Endothelial cell of umbilical vein (primary cell): Measurements from ENCODE around the gene POU3F1. TPM values are rescaled to one million over a fixed set of nuclear protein-coding genes. Genes with fewer than 3 reads are reported as not detected.

Experiments used
- BruUV-seq: library from RNA; stranded (reverse); fragments of 400-500 nt; replicated peaks from 2 replicates; lab custom pipeline; 2021; lab: Mats Ljungman, UMichigan
- CTCF ChIA-PET: fragments of 300-600, 350-600 bp; sonication (Branson Sonifier 250); formaldehyde crosslinking; loops from one replicate; lab custom pipeline; 2021; ENCODE audit warnings: antibody characterized with exemption, inconsistent platforms; lab: Charles Lee
- POLR2A ChIA-PET: fragments of 300-600, 350-600 bp; sonication (Branson Sonifier 250); formaldehyde crosslinking; loops from one replicate; lab custom pipeline; 2021; ENCODE audit warnings: antibody characterized with exemption, inconsistent platforms; lab: Charles Lee
- DNase-seq: peaks from one replicate; pipeline ENCODE4 v3.0.0-alpha.2; 2011; ENCODE audit warnings: low read depth, low spot score
- FAIRE-seq: peaks from 2 replicates; lab custom pipeline; 2011; peaks lifted over from hg19 to GRCh38; lab: Jason Lieb, UNC
- H2AFZ ChIP-seq: 2 replicates; pipeline ENCODE4 v1.6.0; 2012; ENCODE audit warnings: low read depth, low read length, control low read depth, inconsistent platforms
- H3K27ac ChIP-seq: 2 replicates; pipeline ENCODE4 v1.5.1; 2011; ENCODE audit warnings: low read depth, mild to moderate bottlenecking, control low read depth, low read length, moderate library complexity; ENCODE audit not compliant: insufficient read depth
- H3K27me3 ChIP-seq, 2 experiments: 2 replicates each; pipeline versions ENCODE4 v1.6.0 to v1.6.1; 2011; ENCODE audit warnings: low read length in 2 of 2, mixed read lengths in 1 of 2; ENCODE audit not compliant: control insufficient read depth in 2 of 2, insufficient read depth in 2 of 2
- H3K36me3 ChIP-seq, 2 experiments: 2 replicates in 1 of 2; 3 replicates in 1 of 2; pipeline ENCODE4 v1.5.1; 2011; ENCODE audit warnings: low read length in 2 of 2, mild to moderate bottlenecking in 1 of 2, moderate library complexity in 1 of 2; ENCODE audit not compliant: control insufficient read depth in 2 of 2, insufficient read depth in 2 of 2; ENCODE audit errors: extremely low read depth in 1 of 2
- H3K4me1 ChIP-seq: 3 replicates; pipeline ENCODE4 v1.5.1; 2011; ENCODE audit warnings: mild to moderate bottlenecking, low read length; ENCODE audit not compliant: control insufficient read depth, insufficient read depth; ENCODE audit errors: extremely low read depth
- H3K4me2 ChIP-seq: 2 replicates; pipeline ENCODE4 v1.6.1; 2011; ENCODE audit warnings: low read length, control low read depth, mixed read lengths; ENCODE audit not compliant: insufficient read depth
- H3K4me3 ChIP-seq, 3 experiments: fragments of 200-600 bp in 1 of 3; sonication (generic), shearing (Covaris generic) in 1 of 3; replicated peaks in 1 of 3; 2 replicates each; pipeline ENCODE4 v1.5.1; 2011 to 2016; ENCODE audit warnings: control low read depth in 3 of 3, low read length in 3 of 3, mild to moderate bottlenecking in 2 of 3, inconsistent platforms in 1 of 3, low read depth in 1 of 3, moderate library complexity in 1 of 3; ENCODE audit not compliant: insufficient read depth in 1 of 3
- H3K79me2 ChIP-seq: 2 replicates; pipeline ENCODE4 v1.6.0; 2012; ENCODE audit warnings: low read length, inconsistent platforms; ENCODE audit not compliant: control insufficient read depth, insufficient read depth
- H3K9ac ChIP-seq: replicated peaks from 2 replicates; pipeline ENCODE3; 2011; ENCODE audit warnings: low read length, control low read depth; ENCODE audit not compliant: insufficient read depth; ENCODE audit errors: extremely low read depth
- H3K9me1 ChIP-seq: replicated peaks from 3 replicates; pipeline ENCODE4 v1.6.0; 2011; ENCODE audit warnings: mild to moderate bottlenecking, low read length; ENCODE audit not compliant: control insufficient read depth, insufficient read depth; ENCODE audit errors: extremely low read depth
- H3K9me3 ChIP-seq: replicated peaks from 2 replicates; pipeline ENCODE4 v1.5.1; 2012; ENCODE audit warnings: low read length, inconsistent platforms; ENCODE audit not compliant: control insufficient read depth, insufficient read depth
- H4K20me1 ChIP-seq: replicated peaks from 2 replicates; pipeline ENCODE3; 2011; ENCODE audit warnings: mild to moderate bottlenecking, low read length; ENCODE audit not compliant: control insufficient read depth, insufficient read depth; ENCODE audit errors: extremely low read depth
- EZH2 ChIP-seq: IDR thresholded peaks from 2 replicates; pipeline ENCODE4 v1.6.1; 2012; ENCODE audit warnings: borderline replicate concordance, low read depth, mild to moderate bottlenecking, moderate library complexity, low read length, inconsistent platforms; ENCODE audit not compliant: severe bottlenecking
- FOS ChIP-seq: IDR thresholded peaks from 2 replicates; pipeline ENCODE4 v1.6.1; 2011; ENCODE audit warnings: mild to moderate bottlenecking, low read length, moderate library complexity, borderline replicate concordance; ENCODE audit not compliant: insufficient read depth
- GATA2 ChIP-seq: IDR thresholded peaks from 2 replicates; pipeline ENCODE4 v1.7.0; 2011; ENCODE audit warnings: low read depth, mild to moderate bottlenecking, moderate library complexity, mixed read lengths, low read length; ENCODE audit not compliant: insufficient read length, insufficient read depth
- JUN ChIP-seq: IDR thresholded peaks from 2 replicates; pipeline ENCODE4 v1.6.1; 2011; ENCODE audit warnings: borderline replicate concordance, low read depth; ENCODE audit not compliant: insufficient read length, insufficient read depth
- MYC ChIP-seq: IDR thresholded peaks from one replicate; pipeline ENCODE4 v1.6.1; 2011; ENCODE audit warnings: mild to moderate bottlenecking, low read depth, low read length
- POLR2A ChIP-seq: IDR thresholded peaks from 2 replicates; pipeline ENCODE4 v1.6.1; 2012; ENCODE audit warnings: low read depth, mild to moderate bottlenecking, control low read depth, low read length
- dilution Hi-C: fragments of 300-500 bp; cut with MboI; formaldehyde crosslinking; loops from one replicate; pipeline ENCODE4 v1.15.0; 2019; ENCODE audit warnings: low sequenced_read_pairs; ENCODE audit not compliant: extremely low pct_ligation_motif_present
- intact Hi-C: fragments of 100-400 bp; cut with micrococcal nuclease; formaldehyde crosslinking; loops from one replicate; pipeline ENCODE4 v1.10.0; 2022
- polyA plus RNA-seq, 4 experiments: library from polyadenylated mRNA; depleted of rRNA in 3 of 4; stranded (reverse) in 3 of 4; unstranded in 1 of 4; fragments of >200 nt; gene quantifications; 2 replicates each; pipeline versions ENCODE4 v1.2.1 to v1.2.3, GENCODE V29; 2011 to 2012; ENCODE audit warnings: missing spikeins in 1 of 4
- total RNA-seq: library from RNA; stranded (reverse); gene quantifications from 2 replicates; pipeline ENCODE4 v1.2.3, GENCODE V29; 2021
- TF ChIP-seq, protein P1 (sequence below): IDR thresholded peaks from 2 replicates; pipeline ENCODE4 v1.6.1; 2011; ENCODE audit not compliant: insufficient read depth, insufficient read length
- TF ChIP-seq, protein P2 (sequence below), 2 donors: IDR thresholded peaks; 1 replicate in 1 of 2; 2 replicates in 1 of 2; pipeline ENCODE4 v1.5.1; 2011; ENCODE audit warnings: low read length in 2 of 2, mild to moderate bottlenecking in 2 of 2, moderate library complexity in 2 of 2, control low read depth in 1 of 2, inconsistent platforms in 1 of 2, low read depth in 1 of 2; ENCODE audit not compliant: insufficient read depth in 1 of 2; ENCODE audit errors: extremely low read depth in 1 of 2

Gene POU3F1
- total and polyA plus RNA-seq, 2 donors (not counting 3 experiments of a cell fraction or from before 2014, with no cell fraction given) = not detected

- Histone ChIP-seq H3K9me1 (no peaks in the 10 kb centered on the region), H2AFZ (no peak overlapping the region), H3K27ac (no peak overlapping the region), H3K36me3 (no peaks in the 10 kb centered on the region), H3K9me3 (no peaks in the 10 kb centered on the region), H3K4me3 (no peak overlapping the region), H3K4me1 (no peaks in the 10 kb centered on the region), H3K79me2 (no peaks in the 10 kb centered on the region), H4K20me1 (no peaks in the 10 kb centered on the region), H3K27me3 (peaks cover 0 to 2% of the 10 kb centered on the region in 2 experiments), H3K9ac (no peak overlapping the region), H3K4me2 (no peak overlapping the region)
- ChIA-PET POLR2A (no interaction called here), CTCF (interaction anchor here (2.1 kb wide), 1 partner anchor 10 kb away, joined by 4 read pairs; no protein-coding TSS in a partner anchor)
- DNase-seq = no peak
- dilution Hi-C loops (no loop called here), intact Hi-C loops (no loop called here)
- no peak for TF ChIP-seq JUN
- no peak for FAIRE-seq
- BruUV-seq = no TSS peak
These were observed 45.7 kb upstream of the POU3F1 start for GRCh38 chr1:38092256-38092655.

GRCh38 chr1:38090796-38091195, 44.2 kb upstream of the POU3F1 start:
- intact Hi-C loops = no loop called here
- FAIRE-seq = no peak
- no peaks in the 10 kb centered on the region for H3K9me3 ChIP-seq
- dilution Hi-C loops = no loop called here
- H3K36me3 ChIP-seq = no peaks in the 10 kb centered on the region
- no peak overlapping the region for H2AFZ ChIP-seq
- H3K79me2 ChIP-seq = no peaks in the 10 kb centered on the region
- H3K27ac ChIP-seq = no peak overlapping the region
- CTCF ChIA-PET = no interaction called here
- TF ChIP-seq GATA2 = no peak
- no peak for TF ChIP-seq FOS
- TF ChIP-seq, protein P1, sequence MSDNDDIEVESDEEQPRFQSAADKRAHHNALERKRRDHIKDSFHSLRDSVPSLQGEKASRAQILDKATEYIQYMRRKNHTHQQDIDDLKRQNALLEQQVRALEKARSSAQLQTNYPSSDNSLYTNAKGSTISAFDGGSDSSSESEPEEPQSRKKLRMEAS = no peak
- TF ChIP-seq, protein P2, sequence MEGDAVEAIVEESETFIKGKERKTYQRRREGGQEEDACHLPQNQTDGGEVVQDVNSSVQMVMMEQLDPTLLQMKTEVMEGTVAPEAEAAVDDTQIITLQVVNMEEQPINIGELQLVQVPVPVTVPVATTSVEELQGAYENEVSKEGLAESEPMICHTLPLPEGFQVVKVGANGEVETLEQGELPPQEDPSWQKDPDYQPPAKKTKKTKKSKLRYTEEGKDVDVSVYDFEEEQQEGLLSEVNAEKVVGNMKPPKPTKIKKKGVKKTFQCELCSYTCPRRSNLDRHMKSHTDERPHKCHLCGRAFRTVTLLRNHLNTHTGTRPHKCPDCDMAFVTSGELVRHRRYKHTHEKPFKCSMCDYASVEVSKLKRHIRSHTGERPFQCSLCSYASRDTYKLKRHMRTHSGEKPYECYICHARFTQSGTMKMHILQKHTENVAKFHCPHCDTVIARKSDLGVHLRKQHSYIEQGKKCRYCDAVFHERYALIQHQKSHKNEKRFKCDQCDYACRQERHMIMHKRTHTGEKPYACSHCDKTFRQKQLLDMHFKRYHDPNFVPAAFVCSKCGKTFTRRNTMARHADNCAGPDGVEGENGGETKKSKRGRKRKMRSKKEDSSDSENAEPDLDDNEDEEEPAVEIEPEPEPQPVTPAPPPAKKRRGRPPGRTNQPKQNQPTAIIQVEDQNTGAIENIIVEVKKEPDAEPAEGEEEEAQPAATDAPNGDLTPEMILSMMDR (IDR thresholded peaks at IDR 0.05; ENCODE audit: extremely low read depth in 1 of 2, insufficient read depth in 1 of 2, low read depth in 1 of 2, low read length in 2 of 2) = no peak
- TF ChIP-seq POLR2A = no peak
- TF ChIP-seq EZH2 = no peak
- no peak for TF ChIP-seq MYC
- no peaks in the 10 kb centered on the region for H3K9me1 ChIP-seq
- no peaks in the 10 kb centered on the region for H4K20me1 ChIP-seq
- no peak overlapping the region for H3K9ac ChIP-seq
- H3K4me1 ChIP-seq = no peaks in the 10 kb centered on the region
- no peak for DNase-seq
- POLR2A ChIA-PET = no interaction called here
- H3K27me3 ChIP-seq = peaks cover 0 to 2% of the 10 kb centered on the region in 2 experiments
- H3K4me2 ChIP-seq = no peak overlapping the region
- no peak overlapping the region for H3K4me3 ChIP-seq
- no TSS peak for BruUV-seq
